ENCODE results near the gene TANGO2. TPM values are rescaled to one million over a fixed set of nuclear protein-coding genes. Genes with fewer than 3 reads are reported as not detected.

Gene TANGO2
- total and polyA plus RNA-seq, 9 donors = 11.0 to 17.5 (median 13.3) TPM

DNA sequence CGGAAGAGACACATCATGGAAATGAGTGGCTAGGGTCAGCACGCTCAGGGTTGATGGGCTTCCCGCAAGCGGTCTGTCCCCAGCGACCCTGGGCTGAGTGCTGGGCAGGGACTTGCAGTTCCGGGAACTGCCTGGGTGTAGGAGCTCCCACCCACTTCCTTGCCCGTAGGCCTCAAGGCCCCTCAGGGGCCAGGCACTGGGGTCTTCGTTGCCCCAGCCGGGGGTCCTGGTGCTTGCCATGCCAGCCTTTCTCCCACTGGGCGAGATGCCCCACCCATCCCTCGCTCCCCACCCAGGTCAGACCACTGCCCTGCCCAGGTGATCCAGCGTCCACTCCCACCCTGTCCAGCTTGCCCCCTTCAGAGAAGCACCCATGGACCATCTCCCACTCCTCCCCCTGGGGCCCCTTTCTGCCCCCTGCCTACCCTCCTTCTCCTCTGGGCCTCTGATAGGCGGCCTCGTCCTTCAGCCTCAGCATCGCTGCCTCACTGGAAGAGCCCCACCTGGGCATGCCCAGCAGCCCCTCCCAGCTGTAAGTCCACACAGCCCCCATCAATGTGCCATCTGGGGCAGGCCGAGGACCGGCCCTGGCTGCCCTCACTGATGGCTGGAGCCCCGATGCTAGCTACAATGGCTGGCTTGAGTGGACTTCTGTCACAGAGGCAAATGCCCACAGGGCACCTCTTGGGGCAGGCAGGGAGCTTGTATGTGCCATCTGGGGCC is 41.3 kb downstream of the TANGO2 start:
- 92 to 96% (median 95%) methylated on average over 18 of the region's 18 CpGs for WGBS, 3 donors
- H3K27me3 ChIP-seq = no peaks in the 10 kb centered on the region
- no peak overlapping the region for H3K27ac ChIP-seq
- H3K36me3 ChIP-seq = no peaks in the 10 kb centered on the region
- no peak for DNase-seq
- H3K4me3 ChIP-seq = no peak overlapping the region
- intact Hi-C loops (cut with DNase I) = no loop called here
- H3K9me3 ChIP-seq = no peaks in the 10 kb centered on the region
- no peaks in the 10 kb centered on the region for H3K4me1 ChIP-seq (ENCODE audit: insufficient read depth)
- TF ChIP-seq, protein P1, sequence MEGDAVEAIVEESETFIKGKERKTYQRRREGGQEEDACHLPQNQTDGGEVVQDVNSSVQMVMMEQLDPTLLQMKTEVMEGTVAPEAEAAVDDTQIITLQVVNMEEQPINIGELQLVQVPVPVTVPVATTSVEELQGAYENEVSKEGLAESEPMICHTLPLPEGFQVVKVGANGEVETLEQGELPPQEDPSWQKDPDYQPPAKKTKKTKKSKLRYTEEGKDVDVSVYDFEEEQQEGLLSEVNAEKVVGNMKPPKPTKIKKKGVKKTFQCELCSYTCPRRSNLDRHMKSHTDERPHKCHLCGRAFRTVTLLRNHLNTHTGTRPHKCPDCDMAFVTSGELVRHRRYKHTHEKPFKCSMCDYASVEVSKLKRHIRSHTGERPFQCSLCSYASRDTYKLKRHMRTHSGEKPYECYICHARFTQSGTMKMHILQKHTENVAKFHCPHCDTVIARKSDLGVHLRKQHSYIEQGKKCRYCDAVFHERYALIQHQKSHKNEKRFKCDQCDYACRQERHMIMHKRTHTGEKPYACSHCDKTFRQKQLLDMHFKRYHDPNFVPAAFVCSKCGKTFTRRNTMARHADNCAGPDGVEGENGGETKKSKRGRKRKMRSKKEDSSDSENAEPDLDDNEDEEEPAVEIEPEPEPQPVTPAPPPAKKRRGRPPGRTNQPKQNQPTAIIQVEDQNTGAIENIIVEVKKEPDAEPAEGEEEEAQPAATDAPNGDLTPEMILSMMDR (IDR thresholded peaks at IDR 0.05) = no peak
- TF ChIP-seq POLR2A (IDR thresholded peaks at IDR 0.05) = no peak
- no peak for TF ChIP-seq EP300 (IDR thresholded peaks at IDR 0.05)

DNA sequence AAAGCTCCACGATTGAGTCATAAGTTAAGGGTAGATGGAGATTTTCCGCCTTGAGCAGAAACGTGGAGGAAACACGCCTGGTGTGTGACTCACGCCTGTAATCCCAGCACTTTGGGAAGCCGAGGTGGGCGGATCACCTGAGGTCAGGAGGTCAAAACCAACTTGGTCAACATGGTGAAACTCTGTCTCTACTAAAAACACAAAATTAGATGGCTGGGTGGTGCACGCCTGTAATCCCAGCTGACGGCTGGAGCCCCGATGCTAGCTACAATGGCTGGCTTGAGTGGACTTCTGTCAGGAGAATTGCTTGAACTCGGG is 41.8 kb downstream of the TANGO2 start:
- Histone ChIP-seq H3K4me1 (ENCODE audit: insufficient read depth) (no peaks in the 10 kb centered on the region), H3K27ac (no peak overlapping the region), H3K9me3 (no peaks in the 10 kb centered on the region), H3K27me3 (no peaks in the 10 kb centered on the region), H3K36me3 (no peaks in the 10 kb centered on the region), H3K4me3 (no peak overlapping the region)
- 85 to 89% (median 87%) methylated on average over 11 of the region's 11 CpGs for WGBS, 3 donors
- TF ChIP-seq EP300 (IDR thresholded peaks at IDR 0.05) = no peak
- TF ChIP-seq, protein P1 (IDR thresholded peaks at IDR 0.05) = no peak
- intact Hi-C loops (cut with DNase I) = no loop called here
- no peak for DNase-seq

DNA sequence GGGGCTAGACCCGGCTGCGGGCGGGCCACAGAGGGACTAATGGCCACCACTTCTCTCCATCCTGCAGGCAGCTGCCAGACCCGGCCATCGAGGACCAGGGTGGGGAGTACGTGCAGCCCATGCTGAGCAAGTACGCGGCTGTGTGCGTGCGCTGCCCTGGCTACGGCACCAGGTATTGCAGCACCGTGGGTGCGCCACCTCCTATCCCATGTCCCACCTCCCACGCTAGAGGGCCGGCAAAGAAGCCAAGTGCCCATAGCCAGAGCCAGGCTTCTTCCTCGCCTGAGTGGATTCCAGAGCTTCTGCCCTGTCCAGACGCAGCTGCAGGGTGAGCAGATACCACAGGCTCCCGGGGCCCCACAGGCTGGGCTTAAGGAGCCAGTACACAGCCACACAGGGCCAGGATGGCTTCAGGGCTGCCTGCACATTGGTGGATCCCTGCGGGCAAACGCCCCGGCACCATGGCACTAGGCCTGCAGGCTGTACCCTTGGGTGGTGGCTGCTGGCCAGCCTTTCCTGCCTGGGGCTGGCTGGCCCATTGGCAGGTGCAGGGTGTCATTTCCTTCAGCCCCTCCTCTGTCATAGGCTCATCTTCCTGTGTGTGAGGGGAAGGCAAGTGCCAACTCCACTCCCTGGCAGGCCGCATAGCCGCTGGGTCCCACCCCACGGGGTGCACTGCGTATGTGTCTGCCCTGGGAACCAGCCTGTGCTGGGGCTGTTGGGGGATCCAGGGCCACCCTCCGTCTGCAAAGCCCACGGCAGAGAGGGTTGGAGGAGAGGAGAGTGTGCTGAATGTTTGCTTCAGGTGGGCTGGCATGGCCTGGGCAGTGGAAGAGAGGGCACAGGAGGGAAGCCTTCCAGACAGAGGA is 42.6 kb downstream of the TANGO2 start:
- H3K36me3 ChIP-seq = no peaks in the 10 kb centered on the region

DNA sequence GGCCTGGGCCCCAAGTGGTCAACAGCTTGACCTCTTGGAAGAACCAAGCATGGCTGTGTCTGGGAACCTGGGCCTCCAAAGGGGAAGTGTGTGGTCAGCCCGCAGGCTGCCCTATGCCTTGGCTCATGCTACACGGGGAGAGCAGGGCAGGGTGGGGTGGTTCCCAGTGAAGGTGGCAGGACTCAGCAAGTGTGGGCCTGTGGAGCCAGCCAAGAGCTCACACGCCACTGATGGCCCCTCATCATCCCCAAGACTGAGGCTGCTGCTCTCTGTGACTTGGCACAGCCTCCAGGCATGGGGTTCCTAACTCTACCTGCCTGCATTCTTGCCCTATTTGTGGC is 43.2 kb downstream of the TANGO2 start:
- intact Hi-C loops (cut with DNase I) = no loop called here
- no peaks in the 10 kb centered on the region for H3K36me3 ChIP-seq
- 89 to 97% (median 94%) methylated on average over 3 of the region's 3 CpGs for whole genome bisulfite sequencing, 3 donors

More for the DNA sequence above, 42.6 kb downstream of the TANGO2 start:
- 89 to 91% (median 90%) methylated on average over 24 to 27 of the region's 27 CpGs for WGBS, 3 donors
- Histone ChIP-seq H3K27me3 (no peaks in the 10 kb centered on the region), H3K9me3 (no peaks in the 10 kb centered on the region), H3K4me3 (no peak overlapping the region), H3K27ac (no peak overlapping the region), H3K4me1 (ENCODE audit: insufficient read depth) (no peaks in the 10 kb centered on the region)
- no peak for TF ChIP-seq EP300 (IDR thresholded peaks at IDR 0.05)
- TF ChIP-seq, protein P1 (IDR thresholded peaks at IDR 0.05) = no peak
- TF ChIP-seq POLR2A (IDR thresholded peaks at IDR 0.05) = no peak
- intact Hi-C loops (cut with DNase I) = no loop called here
- no peak for DNase-seq

More for the DNA sequence above, 43.2 kb downstream of the TANGO2 start:
- TF ChIP-seq EP300 (IDR thresholded peaks at IDR 0.05) = no peak
- TF ChIP-seq, protein P1 (IDR thresholded peaks at IDR 0.05) = no peak
- TF ChIP-seq POLR2A (IDR thresholded peaks at IDR 0.05) = no peak
- Histone ChIP-seq H3K4me1 (ENCODE audit: insufficient read depth) (no peaks in the 10 kb centered on the region), H3K27me3 (no peaks in the 10 kb centered on the region), H3K4me3 (no peak overlapping the region), H3K27ac (no peak overlapping the region), H3K9me3 (no peaks in the 10 kb centered on the region)
- DNase-seq = no peak
